H9 (cell line): ENCODE data around the gene FOXF1. TPM values are rescaled to one million over a fixed set of nuclear protein-coding genes. Genes with fewer than 3 reads are reported as not detected.

Experiments used
- DNase-seq: peaks from one replicate; pipeline ENCODE4 v3.0.0-alpha.2; 2017
- H2AFZ ChIP-seq: one replicate; pipeline ENCODE4 v1.6.1; 2013; ENCODE audit warnings: mild to moderate bottlenecking, low read length, control low read depth, moderate library complexity
- H2AK5ac ChIP-seq: 2 replicates; pipeline ENCODE4 v1.6.1; 2013; ENCODE audit warnings: low read length, control low read depth, mixed read lengths; ENCODE audit not compliant: insufficient read length
- H2BK120ac ChIP-seq: one replicate; pipeline ENCODE4 v1.6.1; 2013; ENCODE audit warnings: low read depth, mild to moderate bottlenecking, low read length, control low read depth, inconsistent platforms; ENCODE audit not compliant: poor library complexity, severe bottlenecking
- H2BK12ac ChIP-seq: 2 replicates; pipeline ENCODE4 v1.6.1; 2013; ENCODE audit warnings: low read length, control low read depth, mixed read lengths, low read depth; ENCODE audit not compliant: insufficient read length
- H2BK15ac ChIP-seq: 2 replicates; pipeline ENCODE4 v1.6.1; 2013; ENCODE audit warnings: low read depth, low read length, control low read depth
- H2BK20ac ChIP-seq: one replicate; pipeline ENCODE4 v1.6.1; 2013; ENCODE audit warnings: low read depth, mild to moderate bottlenecking, low read length, control low read depth, inconsistent platforms; ENCODE audit not compliant: poor library complexity, severe bottlenecking
- H2BK5ac ChIP-seq: 2 replicates; pipeline ENCODE4 v1.6.1; 2013; ENCODE audit warnings: low read length, control low read depth, mixed read lengths; ENCODE audit not compliant: insufficient read length
- H3K14ac ChIP-seq: 2 replicates; pipeline ENCODE4 v1.6.1; 2013; ENCODE audit warnings: low read length, control low read depth; ENCODE audit not compliant: insufficient read depth
- H3K18ac ChIP-seq: 2 replicates; pipeline ENCODE4 v1.6.1; 2013; ENCODE audit warnings: low read depth, mild to moderate bottlenecking, mixed read lengths, low read length, control low read depth; ENCODE audit not compliant: insufficient read length
- H3K23ac ChIP-seq: 2 replicates; pipeline ENCODE4 v1.6.1; 2013; ENCODE audit warnings: low read length, control low read depth, mixed read lengths, low read depth; ENCODE audit not compliant: insufficient read length
- H3K23me2 ChIP-seq: 2 replicates; pipeline ENCODE4 v1.6.1; 2013; ENCODE audit warnings: low read depth, mild to moderate bottlenecking, mixed read lengths, low read length, control low read depth; ENCODE audit not compliant: insufficient read length, poor library complexity, severe bottlenecking
- H3K27ac ChIP-seq: 2 replicates; pipeline ENCODE4 v1.5.1; 2013; ENCODE audit warnings: low read length, control low read depth, mixed read lengths, low read depth; ENCODE audit not compliant: insufficient read length
- H3K27me3 ChIP-seq: 2 replicates; pipeline ENCODE4 v1.6.1; 2013; ENCODE audit warnings: low read length, control low read depth, inconsistent platforms; ENCODE audit not compliant: insufficient read depth
- H3K4ac ChIP-seq: 2 replicates; pipeline ENCODE4 v1.6.1; 2013; ENCODE audit warnings: low read depth, mild to moderate bottlenecking, control low read depth, inconsistent platforms, low read length, moderate library complexity
- H3K4me1 ChIP-seq: 2 replicates; pipeline ENCODE4 v1.6.1; 2013; ENCODE audit warnings: low read length, control low read depth, inconsistent platforms; ENCODE audit not compliant: insufficient read depth
- H3K4me2 ChIP-seq: 2 replicates; pipeline ENCODE4 v1.6.1; 2013; ENCODE audit warnings: low read length, control low read depth, mixed read lengths; ENCODE audit not compliant: insufficient read length, insufficient read depth
- H3K56ac ChIP-seq: 2 replicates; pipeline ENCODE4 v1.6.1; 2013; ENCODE audit warnings: low read depth, mild to moderate bottlenecking, mixed read lengths, low read length, control low read depth; ENCODE audit not compliant: insufficient read length
- H3K79me1 ChIP-seq: 2 replicates; pipeline ENCODE4 v1.6.1; 2013; ENCODE audit warnings: low read depth, mild to moderate bottlenecking, moderate library complexity, low read length, control low read depth, inconsistent platforms; ENCODE audit not compliant: insufficient read depth, poor library complexity, severe bottlenecking
- H3K79me2 ChIP-seq: 2 replicates; pipeline ENCODE4 v1.6.1; 2013; ENCODE audit warnings: low read length, control low read depth, inconsistent platforms; ENCODE audit not compliant: insufficient read depth
- H3K9ac ChIP-seq: 2 replicates; pipeline ENCODE4 v1.6.1; 2013; ENCODE audit warnings: low read length, control low read depth, mixed read lengths; ENCODE audit not compliant: insufficient read length; ENCODE audit errors: extremely low read depth
- H3K9me3 ChIP-seq: one replicate; pipeline ENCODE4 v1.6.1; 2013; ENCODE audit warnings: low read depth, low read length, inconsistent platforms; ENCODE audit not compliant: control insufficient read depth
- H3T11ph ChIP-seq: one replicate; pipeline ENCODE4 v1.6.1; 2013; ENCODE audit warnings: mild to moderate bottlenecking, low read length, control low read depth, inconsistent platforms
- H4K20me1 ChIP-seq: one replicate; pipeline ENCODE4 v1.6.1; 2013; ENCODE audit not compliant: control insufficient read depth, insufficient read length, insufficient read depth
- H4K5ac ChIP-seq: 2 replicates; pipeline ENCODE4 v1.6.1; 2013; ENCODE audit warnings: low read depth, mild to moderate bottlenecking, mixed read lengths, low read length, control low read depth; ENCODE audit not compliant: insufficient read length
- H4K8ac ChIP-seq: replicated peaks from 2 replicates; pipeline ENCODE4 v1.6.1; 2013; ENCODE audit warnings: low read length, control low read depth, mixed read lengths, low read depth; ENCODE audit not compliant: insufficient read length
- H4K91ac ChIP-seq: 2 replicates; pipeline ENCODE4 v1.6.1; 2013; ENCODE audit warnings: low read depth, mild to moderate bottlenecking, moderate library complexity, mixed read lengths, low read length, control low read depth; ENCODE audit not compliant: insufficient read length
- H3K27ac Mint-ChIP-seq, 3 experiments: 2 replicates in 2 of 3; 3 replicates in 1 of 3; pipeline ENCODE4 v1.8.0; 2020 to 2021; ENCODE audit warnings: mixed read lengths in 3 of 3, mild to moderate bottlenecking in 1 of 3, moderate library complexity in 1 of 3
- H3K27me3 Mint-ChIP-seq: 2 replicates; pipeline ENCODE4 v1.8.0; 2021; ENCODE audit warnings: low read depth, mild to moderate bottlenecking, moderate library complexity, mixed read lengths
- H3K36me3 Mint-ChIP-seq, 3 experiments: 2 replicates in 2 of 3; 3 replicates in 1 of 3; pipeline ENCODE4 v1.8.0; 2020 to 2021; ENCODE audit warnings: low read depth in 3 of 3, mixed read lengths in 3 of 3; ENCODE audit not compliant: insufficient read depth in 1 of 3
- H3K4me1 Mint-ChIP-seq, 2 experiments: 2 replicates each; pipeline ENCODE4 v1.8.0; 2020; ENCODE audit warnings: mixed read lengths in 2 of 2
- H3K4me3 Mint-ChIP-seq, 2 experiments: 2 replicates in 1 of 2; 3 replicates in 1 of 2; pipeline ENCODE4 v1.8.0; 2020 to 2021; ENCODE audit warnings: mild to moderate bottlenecking in 2 of 2, mixed read lengths in 2 of 2, moderate library complexity in 1 of 2
- H3K9me3 Mint-ChIP-seq, 2 experiments: 2 replicates in 1 of 2; 3 replicates in 1 of 2; pipeline ENCODE4 v1.8.0; 2020; ENCODE audit warnings: mild to moderate bottlenecking in 2 of 2, mixed read lengths in 2 of 2, moderate library complexity in 1 of 2
- CTCF ChIP-seq: fragments of 200-600 bp; sonication (generic); conservative IDR thresholded peaks from 3 replicates; pipeline ENCODE4 v1.8.0; 2021; ENCODE audit warnings: antibody characterized with exemption, mild to moderate bottlenecking
- WGBS: extraction: QIAGEN DNeasy Blood & Tissue Kit; methylation state at CpG from one replicate; pipeline ENCODE4 v1.1.7; 2013; ENCODE audit warnings: missing lambda C conversion rate, low lambda C conversion rate, mixed read lengths; ENCODE audit not compliant: insufficient read length; ENCODE audit errors: extremely low coverage; 5-methylcytosine and 5-hydroxymethylcytosine counted together
- total RNA-seq: library from RNA; stranded (reverse); gene quantifications from 2 replicates; pipeline ENCODE4 v1.2.1, GENCODE V29; 2021

FOXF1 gene
- total RNA-seq, 1 experiment from 2014 or later = not detected

- Histone ChIP-seq H4K91ac (no peak within 1 kb of the TSS), H3K9ac (peak within 1 kb of the TSS; percentile 72), H3T11ph (no peak within 1 kb of the TSS), H2AFZ (no peak within 1 kb of the TSS), H3K9me3 (no peaks in the 10 kb centered on the region), H3K4ac (no peak within 1 kb of the TSS; the same call in 1 of the 2 replicates), H4K8ac (no peak within 1 kb of the TSS), H3K4me2 (peak within 1 kb of the TSS; percentile 76), H3K79me1 (no peaks in the 10 kb centered on the region), H2BK12ac (no peak within 1 kb of the TSS), H2BK20ac (no peak within 1 kb of the TSS), H3K27ac (no peak within 1 kb of the TSS), H4K20me1 (no peaks in the 10 kb centered on the region), H4K5ac (peak within 1 kb of the TSS; percentile 31), H3K27me3 (no peaks in the 10 kb centered on the region), H2BK15ac (no peak within 1 kb of the TSS), H3K56ac (no peak within 1 kb of the TSS), H3K79me2 (no peaks in the 10 kb centered on the region), H3K4me1 (no peaks in the 10 kb centered on the region), H3K14ac (peak within 1 kb of the TSS; percentile 88), H2BK5ac (no peak within 1 kb of the TSS), H2BK120ac (peak within 1 kb of the TSS; percentile 92), H3K23ac (no peak within 1 kb of the TSS), H3K23me2 (peaks cover 6% of the 10 kb centered on the region), H2AK5ac (no peak within 1 kb of the TSS), H3K18ac (peak within 1 kb of the TSS; percentile 88)
- Mint-ChIP-seq H3K9me3 (no peaks in the 10 kb centered on the region; a peak in 1 of 5 replicates), H3K4me3 (peak within 1 kb of the TSS; percentile 83 to 89), H3K27ac (peak within 1 kb of the TSS; percentile 68 to 96 (median 95); a peak in 4 of 7 replicates), H3K4me1 (peaks cover 0 to 11% of the 10 kb centered on the region in 2 experiments; a peak in 2 of 4 replicates), H3K36me3 (no peaks in the 10 kb centered on the region), H3K27me3 (no peaks in the 10 kb centered on the region; the same call in none of the 2 replicates)
- DNase-seq = peak; percentile 92
- WGBS = no CpG with 5 or more reads among the region's 70 CpGs
- no peak for TF ChIP-seq CTCF
Observed at GRCh38 chr16:86554917-86555703, 44.8 kb downstream of the FOXF1 start, which contains the start of gene MTHFSD. Gene MTHFSD, minus strand, starts transcription at chr16:86555235. Its CDS starts 51 bp downstream, at chr16:86555184.
